Endothelial cell (in vitro differentiated cells): Measurements from ENCODE around the gene KCNK10. TPM values are rescaled to one million over a fixed set of nuclear protein-coding genes. Genes with fewer than 3 reads are reported as not detected.

ENCODE experiments used
- DNase-seq: peaks from one replicate; pipeline ENCODE4 v3.0.0; 2021; ENCODE audit warnings: low spot score
- H3K27ac Mint-ChIP-seq: one replicate; pipeline ENCODE4 v1.8.0; 2021; ENCODE audit warnings: mixed read lengths, inconsistent platforms; ENCODE audit not compliant: unreplicated experiment
- H3K27me3 Mint-ChIP-seq: one replicate; pipeline ENCODE4 v1.8.0; 2021; ENCODE audit warnings: mild to moderate bottlenecking, moderate library complexity, mixed read lengths, inconsistent platforms; ENCODE audit not compliant: unreplicated experiment
- H3K36me3 Mint-ChIP-seq: one replicate; pipeline ENCODE4 v1.8.0; 2021; ENCODE audit warnings: mild to moderate bottlenecking, low read depth, mixed read lengths, inconsistent platforms; ENCODE audit not compliant: unreplicated experiment
- H3K4me1 Mint-ChIP-seq: one replicate; pipeline ENCODE4 v1.8.0; 2021; ENCODE audit warnings: mild to moderate bottlenecking, mixed read lengths, inconsistent platforms; ENCODE audit not compliant: unreplicated experiment
- H3K4me3 Mint-ChIP-seq: one replicate; pipeline ENCODE4 v1.8.0; 2021; ENCODE audit warnings: mild to moderate bottlenecking, mixed read lengths, inconsistent platforms; ENCODE audit not compliant: unreplicated experiment
- H3K9me3 Mint-ChIP-seq: one replicate; pipeline ENCODE4 v1.8.0; 2021; ENCODE audit warnings: mixed read lengths, inconsistent platforms; ENCODE audit not compliant: unreplicated experiment
- total RNA-seq: library from RNA; stranded (reverse); fragmentation: NEBNext Ultra II Directional; extraction: Animal tissue kit (Norgen Biotek cat#: 25700); gene quantifications from one replicate; pipeline ENCODE4 v1.2.1, GENCODE V29; 2021; ENCODE audit not compliant: unreplicated experiment
- TF ChIP-seq, protein P1 (sequence below): fragments of 200-600 bp; sonication (generic); IDR thresholded peaks from one replicate; pipeline ENCODE4 v1.5.0; 2021; ENCODE audit warnings: antibody characterized with exemption; ENCODE audit not compliant: unreplicated experiment

The KCNK10 gene
- total RNA-seq, 1 donor from 2014 or later: 2.3 TPM

DNA sequence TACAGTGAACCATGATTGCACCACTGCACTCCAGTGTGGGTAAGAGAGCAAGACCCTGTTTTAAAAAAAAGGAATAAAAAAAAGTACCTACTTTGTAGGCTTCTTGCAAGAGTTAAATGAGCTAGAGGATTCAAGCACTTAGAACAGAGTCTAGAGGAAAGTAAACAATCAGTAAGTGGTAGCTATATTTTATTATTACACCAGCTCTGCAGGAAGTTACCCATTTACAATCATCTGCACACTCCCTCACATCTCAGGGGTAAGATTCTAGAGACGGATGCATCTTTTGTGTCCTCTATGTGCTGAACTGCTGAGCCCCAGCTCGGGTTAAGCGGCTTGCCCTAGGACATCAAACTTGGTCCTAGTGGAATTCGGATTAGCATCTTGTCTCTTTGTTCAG lies 67.3 kb downstream of the KCNK10 start:
- H3K4me3 Mint-ChIP-seq: no peak overlapping the region
- peaks cover 2% of the 10 kb centered on the region for H3K27me3 Mint-ChIP-seq
- no peaks in the 10 kb centered on the region for H3K9me3 Mint-ChIP-seq
- no peaks in the 10 kb centered on the region for H3K36me3 Mint-ChIP-seq
- H3K27ac Mint-ChIP-seq: no peak overlapping the region
- TF ChIP-seq, protein P1, sequence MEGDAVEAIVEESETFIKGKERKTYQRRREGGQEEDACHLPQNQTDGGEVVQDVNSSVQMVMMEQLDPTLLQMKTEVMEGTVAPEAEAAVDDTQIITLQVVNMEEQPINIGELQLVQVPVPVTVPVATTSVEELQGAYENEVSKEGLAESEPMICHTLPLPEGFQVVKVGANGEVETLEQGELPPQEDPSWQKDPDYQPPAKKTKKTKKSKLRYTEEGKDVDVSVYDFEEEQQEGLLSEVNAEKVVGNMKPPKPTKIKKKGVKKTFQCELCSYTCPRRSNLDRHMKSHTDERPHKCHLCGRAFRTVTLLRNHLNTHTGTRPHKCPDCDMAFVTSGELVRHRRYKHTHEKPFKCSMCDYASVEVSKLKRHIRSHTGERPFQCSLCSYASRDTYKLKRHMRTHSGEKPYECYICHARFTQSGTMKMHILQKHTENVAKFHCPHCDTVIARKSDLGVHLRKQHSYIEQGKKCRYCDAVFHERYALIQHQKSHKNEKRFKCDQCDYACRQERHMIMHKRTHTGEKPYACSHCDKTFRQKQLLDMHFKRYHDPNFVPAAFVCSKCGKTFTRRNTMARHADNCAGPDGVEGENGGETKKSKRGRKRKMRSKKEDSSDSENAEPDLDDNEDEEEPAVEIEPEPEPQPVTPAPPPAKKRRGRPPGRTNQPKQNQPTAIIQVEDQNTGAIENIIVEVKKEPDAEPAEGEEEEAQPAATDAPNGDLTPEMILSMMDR: no peak
- DNase-seq: no peak
- H3K4me1 Mint-ChIP-seq: peaks cover 6% of the 10 kb centered on the region

DNA sequence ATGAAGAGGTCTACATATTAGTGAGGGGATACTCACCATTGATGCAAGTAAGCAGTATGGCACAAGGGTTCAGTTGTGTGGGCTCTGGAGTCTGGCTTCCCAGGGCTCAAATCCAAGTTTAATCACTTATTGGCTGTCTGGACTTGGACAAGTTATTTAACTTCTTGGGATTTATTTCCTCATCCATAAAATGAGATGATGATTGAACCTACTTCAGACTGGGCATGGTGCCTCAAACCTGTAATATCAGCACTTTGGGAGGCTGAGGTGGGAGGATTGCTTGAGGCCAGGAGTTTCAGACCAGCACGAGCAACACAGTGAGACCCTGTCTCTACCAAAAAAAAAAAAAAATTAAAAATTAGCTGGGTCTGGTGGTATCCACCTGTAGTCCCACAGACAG lies 67.9 kb downstream of the KCNK10 start:
- H3K9me3 Mint-ChIP-seq: no peaks in the 10 kb centered on the region
- H3K36me3 Mint-ChIP-seq: no peaks in the 10 kb centered on the region
- H3K4me3 Mint-ChIP-seq: no peak overlapping the region

DNA sequence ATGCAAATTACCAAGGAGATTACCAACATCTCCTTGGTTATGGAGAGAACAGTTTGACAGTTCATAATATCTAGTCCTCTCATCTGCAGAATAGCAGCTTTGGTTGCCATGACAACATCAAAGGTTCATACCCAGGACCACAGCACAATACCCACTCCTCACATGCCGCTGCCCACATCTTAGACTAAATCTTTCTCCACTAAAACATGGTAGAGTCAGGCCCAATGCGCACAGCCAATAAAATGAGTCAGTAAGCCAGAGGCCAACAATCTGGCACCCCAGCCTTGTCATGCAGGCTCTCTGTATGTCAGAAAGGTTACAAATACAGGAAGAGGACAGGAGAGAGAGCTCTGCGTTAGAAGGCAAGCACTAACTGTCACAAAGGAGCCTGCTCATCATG lies 70.6 kb downstream of the KCNK10 start:
- Mint-ChIP-seq H3K9me3 (no peaks in the 10 kb centered on the region), H3K4me3 (no peak overlapping the region), H3K27me3 (no peaks in the 10 kb centered on the region), H3K27ac (no peak overlapping the region), H3K4me1 (peaks cover 6% of the 10 kb centered on the region), H3K36me3 (no peaks in the 10 kb centered on the region)
- DNase-seq: no peak
- TF ChIP-seq, protein P1: no peak

More for the DNA sequence above, 67.9 kb downstream of the KCNK10 start:
- Mint-ChIP-seq H3K27me3 (peaks cover 1% of the 10 kb centered on the region), H3K27ac (no peak overlapping the region), H3K4me1 (peaks cover 6% of the 10 kb centered on the region)
- no peak for DNase-seq
- TF ChIP-seq, protein P1: no peak

DNA sequence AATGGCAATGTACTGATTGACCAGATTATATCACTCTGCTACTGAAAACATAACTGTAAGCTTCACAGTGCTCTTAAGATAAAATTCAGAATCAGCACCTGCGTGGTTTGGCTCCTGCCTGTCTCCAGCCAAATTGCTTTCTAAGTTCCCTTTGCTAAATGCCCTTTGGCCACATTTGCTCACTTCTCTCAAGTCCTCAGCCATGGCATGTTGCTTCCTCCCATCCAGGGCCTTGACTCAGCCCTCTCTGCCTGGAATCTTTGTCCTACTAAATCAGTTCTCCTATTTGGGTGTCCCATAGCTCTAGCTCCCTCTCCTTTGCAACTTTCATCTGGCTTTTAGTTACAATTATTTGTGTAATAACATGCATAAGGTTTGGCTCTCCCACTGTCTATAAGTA lies 71.4 kb downstream of the KCNK10 start:
- peaks cover 6% of the 10 kb centered on the region for H3K4me1 Mint-ChIP-seq
- no peaks in the 10 kb centered on the region for H3K36me3 Mint-ChIP-seq
- no peak overlapping the region for H3K4me3 Mint-ChIP-seq
- no peaks in the 10 kb centered on the region for H3K27me3 Mint-ChIP-seq
- DNase-seq: no peak
- TF ChIP-seq, protein P1: no peak
- H3K27ac Mint-ChIP-seq: no peak overlapping the region
- no peaks in the 10 kb centered on the region for H3K9me3 Mint-ChIP-seq

DNA sequence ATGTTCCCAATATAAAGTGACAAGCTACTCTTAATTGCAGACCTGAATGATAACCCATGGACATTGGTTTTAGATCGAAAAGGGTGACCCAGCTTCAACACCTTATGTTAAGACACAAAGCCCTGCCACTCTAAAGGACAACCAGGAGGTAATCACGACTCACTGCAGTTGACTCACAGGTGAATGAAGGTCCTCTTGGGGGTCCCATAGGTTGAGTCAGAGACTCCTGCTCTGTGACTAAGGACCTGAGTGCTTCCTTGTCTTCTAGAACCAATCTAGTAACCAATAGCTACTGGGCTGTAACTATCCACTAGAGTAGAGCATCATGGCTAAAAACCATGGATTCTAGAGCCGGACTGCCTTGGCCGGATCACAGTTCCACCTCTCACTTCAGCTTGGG lies 73.8 kb downstream of the KCNK10 start:
- H3K27ac Mint-ChIP-seq: no peak overlapping the region
- TF ChIP-seq, protein P1: no peak

More for the DNA sequence above, 73.8 kb downstream of the KCNK10 start:
- H3K9me3 Mint-ChIP-seq: no peaks in the 10 kb centered on the region
- H3K36me3 Mint-ChIP-seq: no peaks in the 10 kb centered on the region
- H3K4me3 Mint-ChIP-seq: no peak overlapping the region
- peaks cover 9% of the 10 kb centered on the region for H3K4me1 Mint-ChIP-seq
- DNase-seq: no peak
- H3K27me3 Mint-ChIP-seq: no peaks in the 10 kb centered on the region
